ENCODE data around the gene CAMK1G.

CAMK1G gene

GRCh38 chr1:209549443-209550205 is 33.9 kb upstream of the CAMK1G start:
- Histone ChIP-seq H3K36me3 (ENCODE audit: insufficient read depth, low read length) (no peaks in the 10 kb centered on the region), H3K79me2 (ENCODE audit: control insufficient read depth, insufficient read depth, low read length, unreplicated experiment) (no peaks in the 10 kb centered on the region), H3K4me3 (ENCODE audit: low read depth, low read length) (no peak overlapping the region), H2AFZ (ENCODE audit: low read length, unreplicated experiment) (no peak overlapping the region), H3K4me1 (ENCODE audit: control insufficient read depth, insufficient read depth, low read length, unreplicated experiment) (no peaks in the 10 kb centered on the region), H3K27ac (ENCODE audit: low read depth, low read length) (no peak overlapping the region), H3K27me3 (ENCODE audit: insufficient read depth, low read length) (peaks cover 30% of the 10 kb centered on the region)

DNA sequence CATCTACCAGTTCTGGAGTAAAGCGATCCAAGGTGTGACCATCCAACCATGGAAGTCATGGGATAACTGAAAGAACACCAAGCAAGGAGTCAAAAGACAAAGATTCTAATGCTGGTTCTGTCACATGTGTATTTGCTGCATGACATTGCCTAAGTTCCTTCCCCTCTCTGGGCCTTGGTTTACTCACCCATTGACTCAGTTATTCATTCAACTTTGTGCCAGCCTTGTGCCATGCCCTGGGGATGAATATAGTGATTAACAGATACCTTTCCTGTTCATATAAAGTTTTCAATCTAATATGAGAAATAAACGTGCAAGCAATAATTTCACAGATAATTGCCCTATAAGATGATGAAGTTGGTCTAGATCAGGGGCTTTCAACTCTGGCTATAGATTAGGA is 33.0 kb upstream of the CAMK1G start:
- peaks cover 30% of the 10 kb centered on the region for H3K27me3 ChIP-seq (ENCODE audit: insufficient read depth, low read length)
- no peaks in the 10 kb centered on the region for H3K79me2 ChIP-seq (ENCODE audit: control insufficient read depth, insufficient read depth, low read length, unreplicated experiment)
- H3K4me1 ChIP-seq (ENCODE audit: control insufficient read depth, insufficient read depth, low read length, unreplicated experiment), result no peaks in the 10 kb centered on the region
- no peak overlapping the region for H3K4me3 ChIP-seq (ENCODE audit: low read depth, low read length)
- no peak overlapping the region for H3K27ac ChIP-seq (ENCODE audit: low read depth, low read length)
- H3K36me3 ChIP-seq (ENCODE audit: insufficient read depth, low read length), result no peaks in the 10 kb centered on the region
- H2AFZ ChIP-seq (ENCODE audit: low read length, unreplicated experiment), result no peak overlapping the region

GRCh38 chr1:209552406-209553264 is 30.9 kb upstream of the CAMK1G start:
- peaks cover 30% of the 10 kb centered on the region for H3K27me3 ChIP-seq (ENCODE audit: insufficient read depth, low read length)
- H3K4me1 ChIP-seq (ENCODE audit: control insufficient read depth, insufficient read depth, low read length, unreplicated experiment), result no peaks in the 10 kb centered on the region

GRCh38 chr1:209554761-209555611 is 28.5 kb upstream of the CAMK1G start:
- H3K36me3 ChIP-seq (ENCODE audit: insufficient read depth, low read length), result no peaks in the 10 kb centered on the region
- H3K27me3 ChIP-seq (ENCODE audit: insufficient read depth, low read length), result peaks cover 14% of the 10 kb centered on the region
- H3K79me2 ChIP-seq (ENCODE audit: control insufficient read depth, insufficient read depth, low read length, unreplicated experiment), result no peaks in the 10 kb centered on the region
- H3K27ac ChIP-seq (ENCODE audit: low read depth, low read length), result no peak overlapping the region
- no peaks in the 10 kb centered on the region for H3K4me1 ChIP-seq (ENCODE audit: control insufficient read depth, insufficient read depth, low read length, unreplicated experiment)
- H2AFZ ChIP-seq (ENCODE audit: low read length, unreplicated experiment), result no peak overlapping the region
- no peak overlapping the region for H3K4me3 ChIP-seq (ENCODE audit: low read depth, low read length)

More at GRCh38 chr1:209552406-209553264, 30.9 kb upstream of the CAMK1G start:
- H3K79me2 ChIP-seq (ENCODE audit: control insufficient read depth, insufficient read depth, low read length, unreplicated experiment), result no peaks in the 10 kb centered on the region
- H3K27ac ChIP-seq (ENCODE audit: low read depth, low read length), result no peak overlapping the region
- H3K4me3 ChIP-seq (ENCODE audit: low read depth, low read length), result no peak overlapping the region
- no peaks in the 10 kb centered on the region for H3K36me3 ChIP-seq (ENCODE audit: insufficient read depth, low read length)
- H2AFZ ChIP-seq (ENCODE audit: low read length, unreplicated experiment), result no peak overlapping the region

- H3K27ac ChIP-seq (ENCODE audit: low read depth, low read length), result no peak overlapping the region
- no peaks in the 10 kb centered on the region for H3K36me3 ChIP-seq (ENCODE audit: insufficient read depth, low read length)
- peaks cover 4% of the 10 kb centered on the region; the same call in 1 of the 2 replicates for H3K27me3 ChIP-seq (ENCODE audit: insufficient read depth, low read length)
- H3K79me2 ChIP-seq (ENCODE audit: control insufficient read depth, insufficient read depth, low read length, unreplicated experiment), result no peaks in the 10 kb centered on the region
- no peaks in the 10 kb centered on the region for H3K4me1 ChIP-seq (ENCODE audit: control insufficient read depth, insufficient read depth, low read length, unreplicated experiment)
- no peak overlapping the region for H2AFZ ChIP-seq (ENCODE audit: low read length, unreplicated experiment)
- H3K4me3 ChIP-seq (ENCODE audit: low read depth, low read length), result no peak overlapping the region
Observed at GRCh38 chr1:209556162-209556690, 27.3 kb upstream of the CAMK1G start.

DNA sequence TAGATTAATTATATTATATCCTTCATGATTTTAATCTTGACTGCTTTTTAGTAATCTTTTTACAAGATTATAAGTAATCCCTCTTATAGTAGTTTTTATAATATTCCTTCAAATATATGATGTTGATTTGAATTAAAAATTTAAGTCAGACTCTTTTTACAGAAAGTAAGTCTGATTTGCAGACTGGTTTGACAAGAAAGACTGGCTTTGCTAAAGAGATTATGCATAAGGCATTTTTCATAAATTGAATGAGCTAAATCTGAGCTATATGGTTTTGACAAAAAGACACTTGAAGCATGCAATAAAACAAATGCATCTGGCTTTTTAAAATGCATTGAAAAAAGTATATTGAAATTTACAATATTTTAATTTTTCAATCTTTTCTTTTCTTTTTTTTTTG is 26.3 kb upstream of the CAMK1G start:
- Histone ChIP-seq H3K27me3 (ENCODE audit: insufficient read depth, low read length) (no peaks in the 10 kb centered on the region), H3K27ac (ENCODE audit: low read depth, low read length) (no peak overlapping the region), H3K79me2 (ENCODE audit: control insufficient read depth, insufficient read depth, low read length, unreplicated experiment) (no peaks in the 10 kb centered on the region)

DNA sequence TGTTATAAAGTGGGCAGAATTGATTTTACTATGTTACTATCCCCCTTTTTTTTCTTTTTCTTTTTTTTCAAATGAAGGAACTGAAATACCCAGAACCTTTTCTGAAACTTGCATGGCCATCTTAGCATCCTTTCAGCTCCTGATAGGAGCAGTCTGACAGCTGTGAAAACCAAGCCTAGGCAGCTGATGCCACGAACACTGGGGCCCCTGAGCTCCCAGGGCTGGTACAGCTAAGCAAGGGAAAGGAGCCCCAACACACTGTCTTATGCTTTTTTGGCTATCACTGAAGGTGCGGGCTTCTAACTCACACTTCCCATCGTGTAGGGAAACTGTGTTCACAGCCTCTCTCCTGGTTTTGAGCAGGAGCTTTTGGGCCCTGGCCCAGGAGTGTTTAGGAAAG is 23.0 kb upstream of the CAMK1G start:
- H3K4me1 ChIP-seq (ENCODE audit: control insufficient read depth, insufficient read depth, low read length, unreplicated experiment), result no peaks in the 10 kb centered on the region
- no peaks in the 10 kb centered on the region for H3K27me3 ChIP-seq (ENCODE audit: insufficient read depth, low read length)
- no peak overlapping the region for H3K27ac ChIP-seq (ENCODE audit: low read depth, low read length)
- H3K79me2 ChIP-seq (ENCODE audit: control insufficient read depth, insufficient read depth, low read length, unreplicated experiment), result no peaks in the 10 kb centered on the region
- no peak overlapping the region for H3K4me3 ChIP-seq (ENCODE audit: low read depth, low read length)
- no peaks in the 10 kb centered on the region for H3K36me3 ChIP-seq (ENCODE audit: insufficient read depth, low read length)
- H2AFZ ChIP-seq (ENCODE audit: low read length, unreplicated experiment), result no peak overlapping the region

More for the DNA sequence above, 26.3 kb upstream of the CAMK1G start:
- H3K4me1 ChIP-seq (ENCODE audit: control insufficient read depth, insufficient read depth, low read length, unreplicated experiment), result no peaks in the 10 kb centered on the region
- no peaks in the 10 kb centered on the region for H3K36me3 ChIP-seq (ENCODE audit: insufficient read depth, low read length)
- no peak overlapping the region for H2AFZ ChIP-seq (ENCODE audit: low read length, unreplicated experiment)
- no peak overlapping the region for H3K4me3 ChIP-seq (ENCODE audit: low read depth, low read length)

GRCh38 chr1:209560952-209561351 is 22.6 kb upstream of the CAMK1G start:
- no peak overlapping the region for H2AFZ ChIP-seq (ENCODE audit: low read length, unreplicated experiment)
- H3K4me3 ChIP-seq (ENCODE audit: low read depth, low read length), result no peak overlapping the region
- H3K27me3 ChIP-seq (ENCODE audit: insufficient read depth, low read length), result no peaks in the 10 kb centered on the region
- no peaks in the 10 kb centered on the region for H3K79me2 ChIP-seq (ENCODE audit: control insufficient read depth, insufficient read depth, low read length, unreplicated experiment)
- no peaks in the 10 kb centered on the region for H3K36me3 ChIP-seq (ENCODE audit: insufficient read depth, low read length)
- no peaks in the 10 kb centered on the region for H3K4me1 ChIP-seq (ENCODE audit: control insufficient read depth, insufficient read depth, low read length, unreplicated experiment)
- H3K27ac ChIP-seq (ENCODE audit: low read depth, low read length), result no peak overlapping the region

DNA sequence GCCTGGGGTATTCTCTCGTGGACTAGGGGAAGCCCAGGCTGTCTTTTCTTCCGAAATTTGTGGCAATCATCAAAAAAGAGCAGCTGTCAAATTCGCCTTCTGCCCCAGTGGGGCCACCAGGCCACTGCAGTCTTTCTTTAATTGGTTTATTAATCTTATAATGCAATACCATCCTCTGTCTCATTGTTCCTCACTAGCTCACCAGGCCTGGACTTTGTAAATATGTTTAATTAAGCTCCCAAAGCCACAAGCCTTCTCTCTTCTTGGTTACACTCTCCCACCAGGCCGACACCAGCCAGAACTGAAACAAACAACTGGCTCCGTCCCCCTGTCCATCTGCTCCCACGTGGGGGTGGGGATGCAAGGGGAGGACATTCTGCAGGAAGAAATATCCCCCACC is 22.0 kb upstream of the CAMK1G start:
- Histone ChIP-seq H3K27ac (ENCODE audit: low read depth, low read length) (no peak overlapping the region), H3K27me3 (ENCODE audit: insufficient read depth, low read length) (no peaks in the 10 kb centered on the region), H3K36me3 (ENCODE audit: insufficient read depth, low read length) (no peaks in the 10 kb centered on the region), H3K4me1 (ENCODE audit: control insufficient read depth, insufficient read depth, low read length, unreplicated experiment) (no peaks in the 10 kb centered on the region), H3K4me3 (ENCODE audit: low read depth, low read length) (no peak overlapping the region), H3K79me2 (ENCODE audit: control insufficient read depth, insufficient read depth, low read length, unreplicated experiment) (no peaks in the 10 kb centered on the region), H2AFZ (ENCODE audit: low read length, unreplicated experiment) (no peak overlapping the region)

- H3K4me1 ChIP-seq (ENCODE audit: control insufficient read depth, insufficient read depth, low read length, unreplicated experiment), result peaks cover 5% of the 10 kb centered on the region
- H3K36me3 ChIP-seq (ENCODE audit: insufficient read depth, low read length), result no peaks in the 10 kb centered on the region
- peaks cover under 1% of the 10 kb centered on the region; the same call in 1 of the 2 replicates for H3K27me3 ChIP-seq (ENCODE audit: insufficient read depth, low read length)
- no peak overlapping the region for H2AFZ ChIP-seq (ENCODE audit: low read length, unreplicated experiment)
- H3K4me3 ChIP-seq (ENCODE audit: low read depth, low read length), result no peak overlapping the region
- no peak overlapping the region for H3K27ac ChIP-seq (ENCODE audit: low read depth, low read length)
- H3K79me2 ChIP-seq (ENCODE audit: control insufficient read depth, insufficient read depth, low read length, unreplicated experiment), result no peaks in the 10 kb centered on the region
Observed at GRCh38 chr1:209564849-209565248, 18.7 kb upstream of the CAMK1G start.
